Measurements from ENCODE around the gene STK32C.

Gene STK32C

GRCh38 chr10:132209130-132209529, 98.6 kb downstream of the STK32C start:
- no peak for DNase-seq

GRCh38 chr10:132208462-132209050, 99.2 kb downstream of the STK32C start:
- no peak for DNase-seq

GRCh38 chr10:132207536-132208461, 100.0 kb downstream of the STK32C start:
- no peak for DNase-seq

DNA sequence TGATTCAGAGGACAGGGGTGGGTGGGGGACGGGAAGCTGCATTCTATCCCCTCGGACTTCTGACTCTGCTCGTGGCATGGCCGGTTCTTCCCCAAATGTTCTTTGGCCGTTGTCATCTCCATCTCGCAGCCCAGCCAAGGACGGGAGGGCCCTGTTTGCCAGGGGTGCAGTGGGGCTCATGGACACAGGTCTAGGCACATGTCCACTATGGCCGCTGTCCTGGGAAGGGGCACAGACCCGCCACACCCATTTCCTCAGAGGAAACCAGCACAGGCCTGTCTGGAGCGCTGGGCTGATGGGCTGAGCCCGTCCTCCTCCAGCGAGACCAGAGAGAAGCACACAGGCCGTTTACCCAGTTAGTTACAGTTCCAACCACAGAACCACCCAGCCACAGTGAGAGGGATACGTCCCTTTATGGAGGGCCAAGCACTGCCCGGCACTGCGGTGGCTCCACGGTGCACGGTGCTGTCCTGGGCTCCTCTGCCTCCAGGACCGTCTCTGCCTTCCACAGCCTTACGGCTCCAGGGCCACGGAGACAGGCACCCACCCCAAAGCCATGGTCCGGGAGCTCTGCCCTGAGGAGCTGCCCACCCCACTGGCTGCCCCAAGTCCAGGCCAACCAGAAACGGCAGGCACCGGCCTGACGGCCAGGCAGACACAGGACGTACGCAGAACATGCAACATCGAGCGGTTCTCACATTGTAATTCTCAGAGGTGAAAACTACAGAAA, 100.8 kb downstream of the STK32C start:
- DNase-seq, result no peak

DNA sequence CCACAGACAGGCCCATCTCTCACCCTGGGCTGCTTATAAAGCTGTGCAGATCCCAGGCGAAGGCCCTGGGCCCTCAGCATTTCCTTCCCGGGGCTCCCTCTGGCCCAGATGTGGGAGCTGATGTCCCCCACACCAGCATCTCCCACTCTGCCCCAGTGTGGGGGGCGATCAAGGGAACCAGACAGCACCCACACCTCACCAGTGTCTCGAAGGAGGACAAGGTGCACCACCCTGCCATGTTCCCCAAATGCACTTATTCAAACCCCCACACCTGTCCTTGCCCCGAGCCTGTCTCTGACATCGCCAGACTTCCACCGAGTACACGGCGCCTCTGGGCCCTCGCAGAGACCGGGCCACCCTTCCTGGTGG, 101.4 kb downstream of the STK32C start:
- no peak for DNase-seq

DNA sequence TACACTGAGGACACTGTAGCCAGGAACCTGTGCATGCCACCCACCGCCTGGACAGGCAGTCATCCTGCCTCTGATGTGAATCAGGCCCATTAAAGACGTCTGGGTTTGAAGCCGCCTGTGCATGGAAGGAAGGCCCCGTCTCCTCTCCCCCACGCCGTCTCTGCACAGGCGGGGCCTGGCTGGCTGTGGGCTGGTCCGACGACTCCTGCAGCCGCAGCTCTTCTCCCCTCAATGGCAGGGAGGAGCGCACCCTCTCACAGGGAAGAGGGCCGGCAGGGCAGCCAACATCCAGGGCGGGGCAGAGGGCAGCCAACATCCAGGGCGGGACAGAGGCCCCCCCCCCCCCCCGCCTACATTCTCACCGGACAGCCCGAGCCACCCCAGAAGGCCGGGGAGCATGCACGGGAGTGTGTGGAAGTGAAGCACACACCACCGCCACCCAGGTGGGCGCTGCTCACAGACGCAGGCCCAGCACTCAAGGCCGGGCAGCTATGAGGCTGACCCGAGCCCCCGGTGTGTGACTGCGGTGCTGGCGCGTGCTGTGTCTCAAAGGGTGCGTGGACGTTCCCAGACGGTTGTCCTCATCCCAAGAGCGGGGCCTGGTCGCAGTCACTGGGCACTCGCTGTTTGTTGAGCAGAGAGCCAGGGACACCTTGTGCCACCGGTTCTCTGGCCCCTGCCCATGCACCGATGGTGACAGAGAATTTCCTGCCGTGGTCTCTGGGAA, 101.9 kb downstream of the STK32C start:
- DNase-seq, result no peak

GRCh38 chr10:132204781-132205473, 102.8 kb downstream of the STK32C start:
- DNase-seq, result no peak

- no peak for DNase-seq
Observed at GRCh38 chr10:132204078-132204780, 103.5 kb downstream of the STK32C start.

GRCh38 chr10:132203256-132204077, 104.3 kb downstream of the STK32C start:
- DNase-seq, result no peak

DNA sequence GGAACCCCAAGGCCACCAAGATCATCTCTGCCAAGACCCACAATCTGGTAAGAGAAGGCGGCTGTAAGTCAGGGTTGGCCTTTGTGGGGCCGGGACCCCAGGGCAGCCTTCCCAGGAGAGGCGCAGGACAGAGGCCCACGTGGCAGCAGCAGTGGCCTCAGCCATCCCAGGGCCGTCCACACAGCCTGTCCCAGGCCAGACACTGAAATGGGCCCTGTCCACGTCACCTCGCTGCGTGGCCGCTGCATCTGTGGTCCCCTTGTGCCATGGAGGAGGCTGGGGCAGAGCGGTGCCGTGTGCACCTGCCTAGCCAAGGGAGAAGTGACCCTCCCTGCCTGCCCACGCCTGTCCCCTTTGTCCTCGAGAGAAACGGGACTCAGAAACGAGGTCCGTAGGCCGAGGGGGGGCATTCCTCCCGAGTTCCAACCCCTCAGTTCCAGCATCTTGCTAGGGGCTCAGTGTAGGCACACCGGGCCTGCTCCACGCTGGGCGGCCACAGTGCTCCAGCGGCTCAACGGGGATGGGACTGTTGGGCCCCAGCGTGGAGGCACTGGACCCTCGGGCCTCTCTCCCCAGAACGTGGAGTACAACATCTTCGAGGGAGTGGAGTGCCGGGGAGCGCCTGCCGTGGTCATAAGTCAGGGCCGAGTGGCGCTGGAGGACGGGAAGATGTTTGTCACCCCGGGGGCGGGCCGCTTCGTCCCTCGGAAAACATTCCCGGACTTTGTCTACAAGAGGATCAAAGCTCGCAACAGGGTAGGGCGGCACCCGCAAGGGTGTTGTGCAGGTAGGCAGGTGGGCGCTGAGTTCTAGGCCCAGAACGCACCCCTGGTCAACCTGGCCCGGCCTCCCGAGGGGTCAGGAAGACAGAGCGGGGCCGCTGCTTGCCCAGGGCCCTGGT, 105.4 kb downstream of the STK32C start:
- no peak for DNase-seq

- no peak for DNase-seq
Observed at GRCh38 chr10:132201111-132201969, 106.4 kb downstream of the STK32C start.

DNA sequence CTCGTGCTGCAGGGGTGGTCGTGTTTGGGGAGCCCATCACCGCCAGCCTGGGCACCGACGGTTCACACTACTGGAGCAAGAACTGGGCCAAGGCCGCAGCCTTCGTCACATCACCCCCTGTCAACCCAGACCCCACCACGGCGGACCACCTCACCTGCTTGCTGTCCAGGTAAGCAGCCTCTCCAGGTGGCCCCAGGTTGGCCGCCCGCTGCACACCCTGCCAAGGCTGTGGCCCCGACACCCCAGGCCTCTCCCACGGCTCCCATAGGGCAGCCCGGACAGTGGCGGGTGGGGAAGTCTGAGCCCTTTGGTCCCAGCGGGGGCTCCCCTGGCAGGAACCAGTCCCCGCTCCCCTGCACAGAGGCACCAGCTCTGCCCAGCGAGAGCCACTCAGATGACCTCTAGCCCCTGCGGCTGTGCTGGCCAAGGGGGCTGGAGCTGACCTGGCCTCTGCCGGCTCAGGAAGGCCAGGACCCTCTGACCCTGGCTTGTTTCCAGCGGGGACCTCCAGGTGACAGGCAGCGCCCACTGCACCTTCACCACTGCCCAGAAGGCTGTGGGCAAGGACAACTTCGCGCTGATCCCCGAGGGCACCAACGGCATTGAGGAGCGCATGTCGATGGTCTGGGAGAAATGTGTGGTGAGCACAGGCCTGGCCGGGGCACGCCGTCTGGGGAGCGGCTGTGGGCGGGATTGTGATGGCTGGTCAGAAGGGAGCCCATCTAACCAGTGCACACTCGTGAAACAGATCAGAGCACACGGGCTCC, 107.2 kb downstream of the STK32C start:
- no peak for DNase-seq

GRCh38 chr10:132199854-132200311, 107.9 kb downstream of the STK32C start:
- DNase-seq, result no peak

DNA sequence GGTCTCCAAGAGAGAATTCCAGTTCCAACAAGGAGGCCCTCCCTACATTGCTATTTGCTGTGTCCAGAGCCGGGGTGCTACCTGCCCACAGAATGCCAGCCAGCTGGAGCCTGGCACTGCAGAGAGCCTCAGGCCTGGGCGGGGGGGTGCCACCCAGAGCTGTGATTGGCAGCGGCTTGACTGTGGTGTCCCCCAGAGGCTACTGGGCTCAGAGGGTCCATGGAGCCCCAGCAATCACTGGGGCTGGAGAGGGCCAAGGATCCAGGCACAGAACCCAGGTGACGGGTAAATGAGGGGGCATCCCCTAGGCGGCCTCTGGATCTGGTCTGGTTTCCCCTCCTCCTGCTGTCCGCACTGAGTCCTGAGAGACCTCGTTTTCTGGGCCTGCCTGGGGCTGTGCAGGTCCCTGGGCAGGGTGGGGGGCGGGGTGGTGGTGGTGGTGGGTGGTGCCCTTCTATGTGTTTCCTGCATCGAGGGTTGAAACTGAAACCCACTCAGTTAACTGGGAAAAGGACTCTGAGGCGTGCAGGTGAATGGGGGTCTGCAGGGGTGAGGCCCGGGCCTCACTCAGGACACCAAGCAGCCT, 108.4 kb downstream of the STK32C start:
- no peak for DNase-seq

GRCh38 chr10:132198381-132199181, 109.2 kb downstream of the STK32C start:
- no peak for DNase-seq

GRCh38 chr10:132198068-132198370, 109.7 kb downstream of the STK32C start:
- no peak for DNase-seq

All from suppressor macrophage (primary cell).